SK-N-MC (cell line): Measurements from ENCODE around the gene GALNT4.

Experiments used
- FOXP2 ChIP-seq: optimal IDR thresholded peaks from 2 replicates; pipeline ENCODE3; 2011; ENCODE audit warnings: mild to moderate bottlenecking, moderate library complexity; ENCODE audit not compliant: insufficient read depth; ENCODE audit errors: extremely low read length, control extremely low read depth
- POLR2AphosphoS5 ChIP-seq: IDR thresholded peaks from 2 replicates; pipeline ENCODE4 v1.6.1; 2012; ENCODE audit warnings: mild to moderate bottlenecking, low read depth, low read length, borderline replicate concordance

DNA sequence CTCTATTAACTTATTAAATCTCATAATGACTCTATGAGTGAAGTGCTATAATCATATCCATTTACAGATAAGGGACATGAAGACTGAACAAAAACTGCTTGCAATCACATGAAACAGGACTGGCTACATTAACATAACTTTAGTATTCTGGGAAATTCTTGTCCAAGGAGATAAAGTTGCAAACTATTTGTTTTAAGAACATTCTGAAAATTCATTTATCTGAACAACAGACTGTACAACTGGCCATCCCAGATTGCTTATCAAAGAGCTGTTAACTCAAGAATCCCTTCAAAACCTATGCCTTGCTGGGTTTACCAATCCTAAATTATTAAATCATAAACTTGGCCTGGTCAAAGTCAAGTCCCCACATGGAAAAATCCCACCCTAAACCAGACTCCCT lies 40.4 kb upstream of the GALNT4 start:
- TF ChIP-seq POLR2AphosphoS5 (no peak), FOXP2 (no peak)
